ENCODE results near the gene FRMD5.
"Not testable (repeated sequence)": the region's sequence is repeated elsewhere in the genome, so short reads cannot be mapped to it uniquely, and the experiment has no call there.

Gene FRMD5

DNA sequence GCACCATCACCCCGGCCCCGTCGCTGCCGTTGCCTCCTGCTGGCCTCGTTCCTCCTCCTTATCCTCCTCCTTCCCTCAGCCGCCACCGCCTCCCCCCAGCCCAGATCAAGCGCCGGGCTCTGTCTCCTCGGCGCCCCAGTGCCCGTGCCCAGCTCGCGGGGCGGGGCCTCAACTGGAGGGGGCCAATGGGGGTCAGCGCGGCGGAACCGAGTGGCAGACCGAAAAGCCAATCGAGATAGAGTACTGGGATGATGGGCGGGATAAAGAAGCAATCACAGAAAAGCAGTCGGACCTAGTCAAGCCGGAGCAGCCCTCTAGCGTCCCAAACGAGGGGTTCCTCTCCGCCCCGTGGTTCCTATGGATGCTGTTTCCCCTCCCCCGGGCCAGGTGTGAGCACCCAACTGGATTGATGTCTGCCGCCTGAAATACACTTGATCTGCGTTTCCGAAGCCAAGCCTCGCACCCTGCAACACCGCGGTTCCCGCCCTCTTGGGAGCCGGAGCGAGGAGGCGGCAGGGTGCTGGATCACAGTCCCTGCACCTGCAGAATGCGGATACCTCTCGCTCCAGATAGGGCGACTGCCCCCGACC is at the start of gene FRMD5:
TSS of gene FRMD5 (minus strand) at position 121 of the 590 bp plus-strand sequence.
- DNase-seq: no peak

- DNase-seq: no peak
Measured at GRCh38 chr15:44243829-44244228, 48.8 kb upstream of the FRMD5 start.

DNA sequence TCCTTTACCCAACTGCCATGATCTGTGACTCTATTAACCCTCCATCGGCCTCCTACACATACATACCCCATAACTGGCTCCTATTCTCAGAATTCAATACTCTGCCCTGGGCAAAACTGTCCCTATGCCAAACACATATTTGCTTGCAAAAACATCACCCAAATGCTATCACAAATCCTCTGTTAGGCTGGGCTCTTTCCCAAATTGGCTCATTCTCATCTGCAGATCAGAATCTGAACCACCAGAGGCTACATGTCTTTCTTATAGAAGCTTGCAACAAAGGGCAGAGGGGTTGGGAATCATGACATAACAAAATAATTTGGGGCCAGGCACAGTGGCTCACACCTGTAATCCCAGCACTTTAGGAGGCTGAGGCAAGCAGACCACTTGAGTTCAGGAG is 48.1 kb upstream of the FRMD5 start:
- DNase-seq: no peak

DNA sequence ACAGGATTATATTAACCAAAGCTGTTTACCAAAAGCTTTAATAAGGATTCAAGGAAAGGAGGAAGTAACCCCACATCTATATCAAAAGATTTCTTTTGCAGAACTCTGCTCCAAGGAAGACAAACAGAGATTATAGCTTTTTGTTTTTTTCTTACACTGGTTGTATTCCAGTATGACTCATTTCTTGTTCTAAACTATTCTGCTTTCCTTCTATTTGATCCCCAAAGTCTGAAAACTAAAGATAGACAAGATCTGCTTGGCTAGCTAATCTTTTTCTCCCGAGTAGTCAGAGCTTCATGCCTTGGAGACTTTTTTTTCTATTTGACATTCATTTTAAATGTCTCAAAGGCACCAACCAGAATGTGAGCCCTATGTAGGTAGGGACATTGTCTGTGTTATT is 36.8 kb upstream of the FRMD5 start:
- DNase-seq: no peak

DNA sequence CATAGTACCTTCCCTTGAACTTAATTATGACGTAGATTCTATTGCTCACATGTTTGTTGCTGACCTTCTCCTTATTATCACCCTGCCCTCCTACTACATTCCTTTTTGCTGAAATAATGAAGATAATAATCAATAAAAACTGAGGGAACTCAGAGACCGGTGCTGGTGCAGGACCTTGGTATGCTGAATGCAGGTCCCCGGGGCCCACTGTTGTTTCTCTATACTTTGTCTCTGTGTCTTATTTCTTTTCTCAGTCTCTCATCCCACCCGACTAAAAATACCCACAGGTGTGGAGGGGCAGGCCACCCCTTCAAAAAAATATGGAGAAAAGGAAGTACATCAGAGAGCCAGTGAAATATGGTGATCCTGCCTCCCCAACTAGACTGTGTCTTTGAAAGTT is 34.2 kb upstream of the FRMD5 start:
- not testable (repeated sequence) for DNase-seq

DNA sequence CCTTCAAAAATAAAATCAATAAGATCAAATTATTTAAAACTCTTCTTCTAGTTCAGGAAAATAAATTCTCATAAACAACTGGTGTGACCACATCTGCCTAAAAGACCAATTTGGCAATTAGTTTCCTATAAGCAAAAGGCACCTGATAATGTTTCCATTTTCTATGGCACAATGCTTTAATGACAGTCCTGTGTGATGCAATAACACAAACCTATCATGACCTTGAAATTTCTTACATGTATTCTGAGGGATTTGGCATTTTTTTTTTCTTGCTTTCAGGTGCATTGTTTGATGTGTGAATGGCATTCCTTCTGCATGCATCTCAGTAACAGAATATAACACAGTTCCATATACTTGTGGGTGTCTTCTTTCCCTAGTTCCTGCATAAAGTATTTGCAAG is 32.5 kb upstream of the FRMD5 start:
- DNase-seq: no peak

DNA sequence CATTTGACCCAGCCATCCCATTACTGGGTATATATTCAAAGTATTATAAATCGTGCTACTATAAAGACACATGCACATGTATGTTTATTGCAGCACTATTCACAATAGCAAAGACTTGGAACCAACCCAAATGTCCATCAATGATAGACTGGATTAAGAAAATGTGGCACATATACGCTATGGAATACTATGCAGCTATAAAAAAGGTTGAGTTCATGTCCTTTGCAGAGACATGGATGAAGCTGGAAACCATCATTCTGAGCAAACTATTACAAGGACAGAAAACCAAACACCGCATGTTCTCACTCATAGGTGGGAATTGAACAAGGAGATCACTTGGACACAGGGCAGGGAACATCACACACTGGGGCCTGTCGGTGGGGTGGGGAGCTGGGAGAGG is 31.9 kb upstream of the FRMD5 start:
- DNase-seq: not testable (repeated sequence)

- no peak for DNase-seq
Measured at GRCh38 chr15:44222478-44222877, 27.4 kb upstream of the FRMD5 start.

DNA sequence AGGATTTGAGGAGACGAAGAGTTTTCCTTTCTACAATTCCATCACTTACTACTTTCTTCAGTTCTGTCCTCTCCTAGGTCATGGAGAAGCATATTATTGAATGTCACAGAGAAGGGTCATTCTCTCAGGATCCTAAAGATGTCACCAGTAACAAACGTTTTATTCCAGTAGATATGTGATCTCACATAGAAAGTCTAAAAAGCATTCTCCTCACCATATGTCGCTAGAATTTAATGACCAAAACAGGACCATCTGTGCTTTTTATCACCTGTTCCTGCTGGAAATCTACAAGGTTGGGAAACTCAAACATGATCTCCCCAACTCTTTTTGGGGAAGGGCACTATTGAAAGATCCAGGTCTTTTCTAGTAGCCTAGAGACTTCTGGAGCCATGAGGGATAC is 24.0 kb upstream of the FRMD5 start:
- DNase-seq: no peak

DNA sequence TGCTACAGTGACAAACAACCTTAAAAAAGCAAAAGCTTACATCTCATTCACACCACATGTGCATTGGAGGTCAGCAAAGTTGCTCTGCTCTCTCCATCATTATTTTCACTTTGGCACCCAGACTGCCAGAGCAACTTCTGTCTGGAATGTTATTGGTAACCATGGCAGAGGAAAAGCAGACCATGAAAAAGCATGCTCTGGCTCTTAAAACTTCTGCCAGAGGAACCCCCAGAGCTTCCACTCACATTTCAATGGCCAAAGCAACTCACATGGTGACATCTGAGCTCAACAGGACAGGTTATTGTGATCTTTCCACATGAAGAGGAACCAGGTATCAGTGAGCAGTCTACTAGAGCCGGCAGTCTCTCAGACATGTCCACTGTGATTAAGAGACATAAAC is 21.9 kb upstream of the FRMD5 start:
- no peak for DNase-seq

DNA sequence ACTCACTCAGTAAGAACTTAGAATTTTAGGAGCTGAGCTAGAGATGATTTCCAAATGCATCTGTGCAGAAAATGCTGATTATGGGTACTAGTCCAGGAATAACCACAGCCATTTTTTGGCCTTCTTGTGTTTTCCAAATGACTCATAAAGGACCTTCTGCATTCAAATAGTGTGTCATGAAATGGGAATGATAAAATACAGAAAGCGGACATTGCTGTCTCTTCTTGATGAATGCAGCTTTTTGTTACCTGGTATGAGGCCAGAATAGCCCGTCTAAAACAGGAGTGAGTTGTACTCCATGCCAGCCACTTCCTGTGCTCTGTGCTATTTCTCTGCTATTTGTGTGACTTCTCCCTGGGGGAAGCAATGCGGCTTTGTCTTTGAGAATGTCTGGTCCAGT is 20.5 kb upstream of the FRMD5 start:
- DNase-seq: no peak

- no peak for DNase-seq
Measured at GRCh38 chr15:44208956-44209355, 13.9 kb upstream of the FRMD5 start.

DNA sequence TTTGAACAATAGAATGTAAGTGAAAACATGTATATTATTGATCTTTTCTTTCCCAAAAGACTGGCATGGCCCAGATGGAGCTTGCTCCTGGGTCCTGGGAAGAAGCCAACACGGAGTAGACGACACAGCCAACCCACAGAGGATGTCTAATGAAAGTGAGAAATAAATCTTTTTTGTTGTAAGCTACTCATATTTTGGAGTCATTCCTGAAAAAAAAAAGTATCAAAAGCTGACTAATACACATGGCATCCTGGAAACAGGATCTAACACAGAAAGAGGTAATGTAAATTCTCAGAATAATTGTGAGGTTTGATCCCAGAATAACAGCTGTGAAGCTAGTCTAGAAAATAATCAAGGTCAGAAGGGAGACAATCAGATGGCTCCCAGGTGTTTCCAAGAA is 12.6 kb upstream of the FRMD5 start:
- no peak for DNase-seq

DNA sequence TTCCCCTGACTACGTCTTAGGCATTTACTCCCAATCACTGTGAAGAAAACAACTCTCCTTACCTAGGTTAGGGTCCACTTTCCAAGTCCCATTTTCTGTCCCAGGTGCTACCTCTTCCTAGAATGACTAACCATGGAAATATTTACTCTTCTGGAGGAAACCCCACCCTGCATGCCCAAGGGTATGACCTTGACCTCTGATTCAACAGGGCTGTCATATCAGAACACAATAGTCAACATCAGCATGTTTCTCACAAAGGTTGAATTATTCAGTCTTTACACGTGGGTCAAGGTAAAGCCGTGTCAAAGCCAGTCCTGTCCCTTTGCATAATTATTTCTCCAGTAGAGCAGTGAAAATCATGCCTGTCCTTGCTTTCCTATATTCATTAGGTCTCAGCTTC is 4.3 kb upstream of the FRMD5 start:
- DNase-seq: no peak

DNA sequence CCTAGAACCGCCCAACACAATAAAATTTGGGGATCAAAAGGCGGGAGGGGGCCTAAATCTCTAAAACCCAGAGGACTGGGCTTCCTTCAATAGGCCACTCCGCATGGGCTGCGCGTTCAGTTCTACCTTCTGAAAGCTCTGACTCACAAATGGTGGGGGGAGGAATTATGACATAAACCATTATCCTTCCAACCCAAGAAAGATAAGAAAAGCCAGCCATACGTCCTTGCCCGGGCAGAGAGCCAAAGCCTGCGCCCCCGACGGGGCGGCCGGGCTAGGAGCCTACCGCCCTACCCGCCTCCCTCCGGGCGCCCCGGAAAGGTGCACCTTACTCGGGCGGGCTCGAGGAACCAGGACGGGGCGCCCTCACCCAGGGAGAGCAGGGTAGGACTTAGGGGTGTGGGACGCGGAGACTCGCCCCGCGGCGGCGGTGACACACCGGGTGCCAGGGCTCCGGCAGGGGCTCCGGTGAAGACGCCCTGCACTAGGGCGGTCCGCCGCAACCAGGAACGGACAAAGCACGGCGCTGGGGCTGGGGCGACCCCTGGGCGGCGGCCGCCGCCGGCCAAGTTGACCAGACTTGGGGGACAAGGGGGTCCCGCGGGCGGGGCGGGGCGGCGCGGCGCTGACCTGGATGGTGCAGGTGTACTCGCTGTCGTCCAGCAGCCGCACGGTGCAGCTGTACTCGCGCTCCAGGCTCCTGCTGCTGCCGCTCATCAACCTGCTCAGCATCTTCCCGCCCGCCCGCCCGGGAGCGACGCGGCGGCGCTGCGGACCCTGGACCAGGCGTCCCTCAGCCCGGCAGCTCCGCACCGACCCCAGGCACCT is 534 bp downstream of the FRMD5 start:
- no peak for DNase-seq

DNA sequence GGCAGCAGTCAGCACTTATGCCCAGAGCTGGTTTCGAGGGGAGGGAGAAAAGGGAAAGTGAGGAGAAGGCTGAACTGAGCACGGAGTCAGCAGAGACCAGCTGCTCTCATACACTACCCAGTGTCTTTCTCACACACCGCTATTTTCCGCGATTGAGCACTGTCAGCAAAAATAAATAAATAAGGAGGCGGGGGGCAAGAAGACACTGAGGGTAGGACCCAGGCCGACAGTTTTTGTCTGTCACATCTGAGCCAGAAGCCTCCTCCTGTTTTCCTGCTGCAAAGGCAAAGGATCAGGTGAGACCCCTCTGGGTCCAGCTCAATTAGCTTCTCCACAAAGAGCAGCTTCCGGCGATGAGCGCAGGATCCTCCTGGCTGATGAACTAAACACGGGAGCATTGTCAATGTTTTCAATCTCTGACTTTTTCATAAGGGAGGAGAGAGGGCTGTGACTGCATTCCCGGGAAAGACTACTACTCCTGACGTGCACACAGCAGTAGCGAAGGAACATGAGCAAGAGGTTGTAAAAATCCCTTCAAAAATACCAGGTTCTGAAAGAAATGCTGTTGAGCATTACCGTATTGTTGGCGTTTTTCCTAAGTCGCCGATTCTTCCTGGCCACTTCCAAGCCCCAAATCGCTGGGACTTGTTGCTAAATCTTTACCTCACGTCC is 1.3 kb downstream of the FRMD5 start:
- no peak for DNase-seq

GRCh38 chr15:44188795-44189194 is 6.3 kb downstream of the FRMD5 start:
- no peak for DNase-seq

- DNase-seq: no peak
Measured at GRCh38 chr15:44186705-44187104, 8.4 kb downstream of the FRMD5 start.

- no peak for DNase-seq
Measured at GRCh38 chr15:44183363-44183762, 11.7 kb downstream of the FRMD5 start.

GRCh38 chr15:44181410-44181809 is 13.7 kb downstream of the FRMD5 start:
- DNase-seq: no peak

DNA sequence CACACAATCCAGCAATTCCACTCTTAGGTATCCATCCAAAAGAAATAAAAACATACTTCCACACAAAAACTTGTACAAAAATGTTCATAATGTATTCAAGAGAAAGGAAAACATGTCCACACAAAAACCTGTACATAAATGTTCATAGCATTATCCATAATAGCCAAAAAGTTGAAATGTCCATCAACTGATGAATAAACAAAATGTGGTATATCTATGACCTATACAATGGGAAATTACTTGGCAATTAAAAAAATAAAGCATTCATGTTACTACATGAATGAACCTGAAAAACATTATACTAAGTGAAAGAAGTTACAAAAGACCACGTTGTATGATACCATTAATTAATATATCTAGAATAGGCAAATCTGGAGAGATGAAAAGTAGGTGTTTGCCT is 17.9 kb downstream of the FRMD5 start:
- no peak for DNase-seq

DNA sequence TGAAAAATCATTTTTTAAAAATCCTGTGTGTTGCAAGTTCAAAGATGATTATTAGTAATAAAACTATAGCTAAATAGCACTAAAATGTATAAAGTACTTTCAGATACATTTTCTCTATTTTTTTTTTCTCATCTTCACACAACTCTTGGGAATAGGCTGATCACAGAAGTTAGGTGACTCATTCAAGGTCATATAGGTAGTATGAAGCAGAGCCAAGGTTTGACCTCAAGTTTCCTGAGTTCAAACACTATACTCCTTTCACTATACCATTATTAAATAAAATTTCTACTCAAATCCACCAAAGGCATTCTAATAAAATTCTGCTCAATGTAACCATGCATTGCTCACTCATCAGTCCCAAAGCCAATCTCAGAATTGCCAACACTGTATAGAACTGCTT is 21.3 kb downstream of the FRMD5 start:
- no peak for DNase-seq

DNA sequence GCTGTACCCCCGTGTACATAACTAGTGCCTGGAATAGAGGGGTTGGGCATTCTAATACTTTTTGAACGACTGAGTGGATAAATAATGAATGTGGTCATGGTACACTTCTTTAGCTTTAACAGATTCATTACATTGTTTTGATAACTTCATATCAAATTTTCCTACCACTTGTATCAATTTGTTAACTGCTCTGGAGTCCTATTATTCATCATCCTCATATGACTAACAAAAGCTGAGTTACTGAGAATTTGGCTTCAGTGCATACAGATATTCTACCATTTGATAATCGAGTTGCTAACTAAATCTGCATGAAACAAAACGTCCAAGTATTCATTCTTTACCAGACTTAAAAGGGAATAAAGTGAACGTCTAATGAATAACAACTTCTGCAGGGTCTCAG is 31.7 kb downstream of the FRMD5 start:
- DNase-seq: no peak

DNA sequence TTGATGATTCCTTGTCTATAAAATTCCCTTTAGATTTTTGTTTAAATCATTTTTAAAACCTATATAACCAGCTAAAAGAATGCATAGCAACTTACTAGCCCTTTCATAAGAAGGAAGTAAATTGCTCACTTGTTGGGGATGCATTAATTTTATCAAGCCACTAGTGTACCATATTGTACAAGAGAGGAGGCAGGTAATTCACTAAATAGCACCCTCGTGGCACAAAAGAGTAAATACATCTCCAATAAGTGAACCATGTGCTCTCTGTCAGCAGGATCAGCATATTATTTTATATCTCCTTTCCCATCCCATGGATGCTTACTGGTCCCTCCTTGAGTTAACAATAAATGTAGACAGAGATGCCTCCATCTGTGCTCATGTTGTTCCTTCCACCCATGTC is 34.3 kb downstream of the FRMD5 start:
- DNase-seq: no peak

Measured in MV-4-11 (cell line).